Right lobe of liver (tissue), 6 donors: ENCODE data around the gene PWWP2A. TPM values are rescaled to one million over a fixed set of nuclear protein-coding genes. Genes with fewer than 3 reads are reported as not detected.

Experiments
- ATAC-seq, 4 donors: fragments of 200-7000 bp; cut with Tn5 transposase; one replicate each; pipeline ENCODE4 v1.9.1; 2020; ENCODE audit warnings: mild to moderate bottlenecking in 4 of 4, moderate library complexity in 4 of 4
- DNase-seq, 3 donors: peaks; one replicate each; pipeline ENCODE4 v3.0.0-alpha.2; 2020
- H3K27ac ChIP-seq, 3 donors: fragments of 200-600 bp; one replicate each; pipeline ENCODE4 v1.8.0; 2022
- H3K27me3 ChIP-seq, 2 donors: fragments of 200-600 bp; one replicate each; pipeline ENCODE4 v1.8.0; 2022
- H3K36me3 ChIP-seq, 4 donors: fragments of 200-600 bp; sonication (generic) in 1 of 4; one replicate each; pipeline versions ENCODE4 v1.5.1 to v1.8.0; 2017 to 2022; ENCODE audit warnings: control low read depth in 1 of 4
- H3K4me1 ChIP-seq, 4 donors: fragments of 200-600 bp; sonication (generic) in 1 of 4; one replicate each; pipeline versions ENCODE4 v1.5.1 to v1.8.0; 2017 to 2022; ENCODE audit warnings: control low read depth in 1 of 4
- H3K4me3 ChIP-seq, 3 donors: fragments of 200-600 bp; one replicate each; pipeline ENCODE4 v1.8.0; 2022
- H3K9me3 ChIP-seq, 4 donors: fragments of 200-600 bp; sonication (generic) in 1 of 4; one replicate each; pipeline versions ENCODE4 v1.5.1 to v1.8.0; 2017 to 2022; ENCODE audit warnings: control low read depth in 1 of 4
- POLR2A ChIP-seq: fragments of 450-650 bp; IDR thresholded peaks from one replicate; pipeline ENCODE4 v1.6.1; 2017; ENCODE audit warnings: antibody characterized with exemption, mild to moderate bottlenecking
- WGBS: methylation state at CpG from one replicate; pipeline ENCODE4 v1.1.6; 2018; ENCODE audit warnings: low coverage, low lambda C conversion rate; ENCODE audit not compliant: insufficient coverage; ENCODE audit errors: missing lambda C conversion rate; 5-methylcytosine and 5-hydroxymethylcytosine counted together
- intact Hi-C, 2 donors: fragments of 100-400 bp; cut with DNase I; formaldehyde crosslinking; loops; one replicate each; pipeline versions ENCODE4 v1.11.2 to v1.14.1; 2022
- total RNA-seq, 6 experiments: library from RNA; depleted of rRNA in 2 of 6; stranded (reverse); fragments of >200 nt in 2 of 6; fragmentation: NEBNext Ultra II Directional in 3 of 6; extraction: Animal tissue kit (Norgen Biotek cat#: 25700) in 3 of 6; gene quantifications; one replicate each; pipeline versions ENCODE4 v1.1.0 to v1.2.4, GENCODE V29; 2016 to 2023
- TF ChIP-seq, protein P1 (sequence below), 4 donors: fragments of 200-600 bp in 3 of 4; fragments of 450-650 bp in 1 of 4; IDR thresholded peaks; one replicate each; pipeline versions ENCODE4 v1.5.1 to v1.8.0; 2016 to 2022; ENCODE audit warnings: antibody characterized with exemption in 4 of 4, mild to moderate bottlenecking in 2 of 4
- donor health status: DM: no; HTN: yes; CAD: no.
- donor health status: DM: no; HTN: no; CAD: no.
- donor health status: DM: no; HTN: no; CAD: no.
- donor health status: DM: no; HTN: yes; CAD: no.
- donor health status: DM: no; HTN: yes; CAD: no.

PWWP2A gene
- total RNA-seq, 6 experiments from 2014 or later = 7.4 to 11.8 (median 9.6) TPM

DNA sequence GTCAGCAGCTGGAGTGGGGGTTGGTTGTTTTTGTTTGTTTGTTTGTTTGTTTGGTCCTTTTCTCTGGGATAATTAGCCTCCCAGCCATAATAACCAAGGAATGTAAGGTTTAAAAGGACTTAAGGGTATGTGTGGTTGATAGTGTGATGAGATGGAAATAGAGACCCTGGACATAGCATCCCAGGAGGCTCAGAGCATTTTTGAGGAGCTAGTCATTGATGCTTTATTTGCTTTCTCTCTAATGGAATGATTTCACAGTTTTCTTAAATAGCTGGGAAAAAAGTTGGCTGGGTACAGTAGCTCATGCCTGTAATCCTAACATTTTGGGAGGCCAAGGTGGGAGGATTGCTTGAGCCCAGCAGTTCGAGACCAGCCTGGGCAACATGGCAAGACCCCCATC is 65.2 kb downstream of the PWWP2A start:
- H3K4me1 ChIP-seq = no peaks in the 10 kb centered on the region
- H3K27me3 ChIP-seq = no peaks in the 10 kb centered on the region
- no peaks in the 10 kb centered on the region for H3K9me3 ChIP-seq
- H3K4me3 ChIP-seq = no peak overlapping the region
- H3K36me3 ChIP-seq = peaks cover 0 to 55% (median 25%) of the 10 kb centered on the region in 4 donors
- ATAC-seq (no peak), DNase-seq (no peak)
- TF ChIP-seq, protein P1, sequence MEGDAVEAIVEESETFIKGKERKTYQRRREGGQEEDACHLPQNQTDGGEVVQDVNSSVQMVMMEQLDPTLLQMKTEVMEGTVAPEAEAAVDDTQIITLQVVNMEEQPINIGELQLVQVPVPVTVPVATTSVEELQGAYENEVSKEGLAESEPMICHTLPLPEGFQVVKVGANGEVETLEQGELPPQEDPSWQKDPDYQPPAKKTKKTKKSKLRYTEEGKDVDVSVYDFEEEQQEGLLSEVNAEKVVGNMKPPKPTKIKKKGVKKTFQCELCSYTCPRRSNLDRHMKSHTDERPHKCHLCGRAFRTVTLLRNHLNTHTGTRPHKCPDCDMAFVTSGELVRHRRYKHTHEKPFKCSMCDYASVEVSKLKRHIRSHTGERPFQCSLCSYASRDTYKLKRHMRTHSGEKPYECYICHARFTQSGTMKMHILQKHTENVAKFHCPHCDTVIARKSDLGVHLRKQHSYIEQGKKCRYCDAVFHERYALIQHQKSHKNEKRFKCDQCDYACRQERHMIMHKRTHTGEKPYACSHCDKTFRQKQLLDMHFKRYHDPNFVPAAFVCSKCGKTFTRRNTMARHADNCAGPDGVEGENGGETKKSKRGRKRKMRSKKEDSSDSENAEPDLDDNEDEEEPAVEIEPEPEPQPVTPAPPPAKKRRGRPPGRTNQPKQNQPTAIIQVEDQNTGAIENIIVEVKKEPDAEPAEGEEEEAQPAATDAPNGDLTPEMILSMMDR (IDR thresholded peaks at IDR 0.05) = no peak
- TF ChIP-seq POLR2A = no peak
- no peak overlapping the region for H3K27ac ChIP-seq
- intact Hi-C loops = no loop called here
- no CpG with 5 or more reads among the region's 1 CpG for whole genome bisulfite sequencing

- TF ChIP-seq POLR2A = no peak
- TF ChIP-seq, protein P1 (IDR thresholded peaks at IDR 0.05) = no peak
- H3K36me3 ChIP-seq = peaks cover 0 to 40% (median 17%) of the 10 kb centered on the region in 4 donors
- H3K27me3 ChIP-seq = no peaks in the 10 kb centered on the region
- H3K4me1 ChIP-seq = no peaks in the 10 kb centered on the region
- no peak overlapping the region for H3K4me3 ChIP-seq
- no peak for DNase-seq
- 63% methylated on average over 3 of the region's 3 CpGs for WGBS
- ATAC-seq = no peak
- intact Hi-C loops = no loop called here
- H3K27ac ChIP-seq = no peak overlapping the region
- no peaks in the 10 kb centered on the region for H3K9me3 ChIP-seq
Measured at GRCh38 chr5:160049099-160049498, 70.2 kb downstream of the PWWP2A start.

DNA sequence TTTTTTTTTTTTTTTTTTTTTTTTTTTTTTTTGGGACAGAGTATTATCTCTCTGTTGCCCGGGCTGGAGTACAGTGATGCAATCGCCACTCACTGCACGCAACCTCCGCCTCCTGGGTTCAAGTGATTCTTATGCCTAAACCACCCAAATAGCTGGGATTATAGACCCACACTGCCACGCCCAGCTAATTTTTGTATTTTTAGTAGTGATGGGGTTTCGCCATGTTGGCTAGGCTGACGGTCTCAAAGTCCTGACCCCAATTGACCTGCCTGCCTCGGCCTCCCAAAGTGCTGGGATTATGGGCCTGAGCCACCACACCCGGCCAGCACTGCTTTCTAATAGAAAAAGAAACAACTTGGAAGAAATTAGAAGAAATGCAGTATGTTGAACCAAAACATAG is 71.1 kb downstream of the PWWP2A start:
- intact Hi-C loops = no loop called here
- Histone ChIP-seq H3K27ac (no peak overlapping the region), H3K4me3 (no peak overlapping the region), H3K36me3 (peaks cover 0 to 35% (median 17%) of the 10 kb centered on the region in 4 donors), H3K9me3 (no peaks in the 10 kb centered on the region), H3K4me1 (no peaks in the 10 kb centered on the region), H3K27me3 (no peaks in the 10 kb centered on the region)
- WGBS = 90% methylated on average over 9 of the region's 9 CpGs
- DNase-seq = no peak
- no peak for TF ChIP-seq POLR2A
- TF ChIP-seq, protein P1 (IDR thresholded peaks at IDR 0.05) = no peak
- ATAC-seq = no peak

DNA sequence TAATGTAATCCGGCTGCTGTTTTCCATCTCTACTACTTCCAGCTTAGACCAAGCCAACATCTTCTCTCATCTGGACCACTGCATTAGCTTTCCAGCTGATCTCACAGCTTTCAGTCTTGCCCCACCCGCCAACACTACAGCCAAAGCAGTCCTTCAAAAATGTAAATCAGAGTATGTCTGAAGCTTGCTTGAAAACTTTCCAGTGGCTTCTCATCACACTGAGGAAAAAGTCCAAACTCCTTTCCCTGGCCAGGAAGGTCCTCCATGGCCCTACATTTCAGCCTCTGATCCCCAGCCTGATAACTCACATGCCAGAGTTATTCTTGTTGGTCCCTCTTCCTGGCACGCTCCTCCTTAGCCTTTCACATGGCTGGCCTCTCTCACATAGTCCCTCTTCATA is 71.8 kb downstream of the PWWP2A start:
- intact Hi-C loops = no loop called here
- H3K9me3 ChIP-seq = no peaks in the 10 kb centered on the region
- 100% methylated on average over 3 of the region's 3 CpGs for WGBS
- H3K36me3 ChIP-seq = peaks cover 0 to 33% (median 14%) of the 10 kb centered on the region in 4 donors
- ATAC-seq (no peak), DNase-seq (no peak)
- no peaks in the 10 kb centered on the region for H3K27me3 ChIP-seq
- no peaks in the 10 kb centered on the region for H3K4me1 ChIP-seq
- H3K4me3 ChIP-seq = no peak overlapping the region
- TF ChIP-seq POLR2A = no peak
- TF ChIP-seq, protein P1 (IDR thresholded peaks at IDR 0.05) = no peak
- H3K27ac ChIP-seq = no peak overlapping the region

DNA sequence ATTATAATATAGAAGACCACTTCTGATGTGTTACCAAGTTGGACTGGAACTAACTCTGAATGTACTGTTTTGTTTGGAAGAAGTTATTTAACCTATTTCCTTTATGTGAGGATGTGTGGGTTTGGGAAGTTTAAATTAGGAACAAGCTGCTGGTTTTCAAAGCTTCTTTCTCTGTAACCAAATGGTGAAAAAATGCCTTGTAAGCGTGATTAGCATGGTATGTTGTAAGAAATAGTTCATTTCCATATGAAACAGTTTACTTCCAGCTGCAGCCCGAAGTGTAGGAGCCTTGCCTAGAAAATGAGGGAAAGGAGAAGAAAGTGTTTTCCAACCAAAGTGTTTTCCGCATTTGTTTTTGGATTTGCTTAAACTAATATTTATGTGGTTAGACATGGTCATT is 74.3 kb downstream of the PWWP2A start:
- Histone ChIP-seq H3K27me3 (no peaks in the 10 kb centered on the region), H3K36me3 (peaks cover 0 to 25% (median 5%) of the 10 kb centered on the region in 4 donors), H3K4me1 (no peaks in the 10 kb centered on the region), H3K9me3 (no peaks in the 10 kb centered on the region), H3K4me3 (no peak overlapping the region), H3K27ac (no peak overlapping the region)
- ATAC-seq (no peak), DNase-seq (no peak)
- whole genome bisulfite sequencing = 79% methylated on average over 3 of the region's 3 CpGs
- intact Hi-C loops = no loop called here
- TF ChIP-seq, protein P1 (IDR thresholded peaks at IDR 0.05) = no peak
- TF ChIP-seq POLR2A = no peak
